Cardiac fibroblast (primary cell): ENCODE measurements around the gene ZNF804A.

Source experiments
- DNase-seq, 2 donors: peaks; one replicate each; pipeline versions ENCODE4 v3.0.0 to v3.0.0-alpha.2; 2010; ENCODE audit warnings: low read depth in 2 of 2
- H3K4me3 ChIP-seq, 2 donors: replicated peaks in 1 of 2; 1 replicate in 1 of 2; 2 replicates in 1 of 2; pipeline ENCODE4 v1.5.1; 2011; ENCODE audit warnings: low read depth in 2 of 2, low read length in 2 of 2, mild to moderate bottlenecking in 2 of 2, moderate library complexity in 1 of 2
- CTCF ChIP-seq: IDR thresholded peaks from one replicate; pipeline ENCODE4 v1.5.1; 2011; ENCODE audit warnings: low read depth, mild to moderate bottlenecking, low read length, inconsistent platforms

Gene ZNF804A

GRCh38 chr2:184890311-184890710 lies 292.0 kb downstream of the ZNF804A start:
- no peak overlapping the region for H3K4me3 ChIP-seq
- no peak for DNase-seq
- TF ChIP-seq CTCF, result no peak

- no peak overlapping the region for H3K4me3 ChIP-seq
- DNase-seq, result no peak
- TF ChIP-seq CTCF, result no peak
Measured at GRCh38 chr2:184904991-184905390, 306.7 kb downstream of the ZNF804A start.

- no peak for DNase-seq
- no peak overlapping the region for H3K4me3 ChIP-seq
- no peak for TF ChIP-seq CTCF
Measured at GRCh38 chr2:184906160-184906559, 307.8 kb downstream of the ZNF804A start.

GRCh38 chr2:184906709-184907108 lies 308.4 kb downstream of the ZNF804A start:
- no peak overlapping the region for H3K4me3 ChIP-seq
- no peak for TF ChIP-seq CTCF
- DNase-seq, result peak in 1 of 2 donors; percentile 5

- H3K4me3 ChIP-seq, result no peak overlapping the region
- TF ChIP-seq CTCF, result no peak
- no peak for DNase-seq
Measured at GRCh38 chr2:184908966-184909365, 310.6 kb downstream of the ZNF804A start.

- peak; percentile 5 to 50 for DNase-seq
- no peak for TF ChIP-seq CTCF
- H3K4me3 ChIP-seq, result no peak overlapping the region
Measured at GRCh38 chr2:184920451-184920965, 322.2 kb downstream of the ZNF804A start.

GRCh38 chr2:184921676-184922075 lies 323.3 kb downstream of the ZNF804A start:
- peak in 1 of 2 donors; percentile 2 for DNase-seq
- H3K4me3 ChIP-seq, result no peak overlapping the region
- no peak for TF ChIP-seq CTCF
